GM19043 (cell line): Measurements from ENCODE around the gene AMFR.
"Not testable (repeated sequence)": the region's sequence is repeated elsewhere in the genome, so short reads cannot be mapped to it uniquely, and the experiment has no call there.

Source experiments
- ATAC-seq: cut with Tn5 transposase; IDR thresholded peaks from one replicate; pipeline ENCODE4 v1.9.1; 2021; ENCODE audit warnings: low read depth; ENCODE audit not compliant: unreplicated experiment

Gene AMFR

DNA sequence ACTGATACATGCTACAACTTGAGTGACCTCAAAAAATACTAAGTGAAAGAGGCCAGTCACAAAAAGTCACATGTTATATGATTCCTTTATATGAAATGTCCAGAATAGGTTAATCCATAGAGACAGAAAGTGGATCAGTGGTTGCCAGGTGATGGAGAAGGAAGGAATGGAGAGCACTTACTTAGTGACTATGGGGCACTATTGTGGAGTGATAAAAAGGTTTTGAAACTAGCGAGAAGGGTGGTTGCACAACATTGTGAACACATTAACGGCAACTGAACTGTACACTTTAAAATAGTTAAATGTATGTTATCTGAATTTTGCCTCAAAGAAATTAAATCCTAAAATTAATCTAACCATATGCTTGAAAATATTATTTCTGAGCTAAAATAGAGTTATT, 25.9 kb downstream of the AMFR start:
- no peak for ATAC-seq

DNA sequence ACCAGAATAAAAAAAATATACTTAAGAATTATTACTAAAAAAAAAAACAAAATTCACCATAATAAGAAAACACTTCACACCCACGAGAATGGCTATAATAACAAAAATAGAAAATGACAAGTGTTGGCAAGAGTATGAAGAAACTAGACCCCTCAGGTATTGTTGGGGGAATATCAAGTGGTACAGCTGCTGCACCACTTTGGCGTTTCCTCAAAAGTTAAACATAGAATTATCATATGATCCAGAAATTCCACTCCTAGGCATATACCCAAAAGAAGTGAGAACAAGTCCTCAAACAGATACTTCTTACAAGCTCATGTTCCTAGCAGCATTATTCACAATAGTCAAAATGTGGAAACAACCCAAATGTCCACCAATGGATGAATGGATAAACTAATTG, 26.3 kb downstream of the AMFR start:
- no peak for ATAC-seq

DNA sequence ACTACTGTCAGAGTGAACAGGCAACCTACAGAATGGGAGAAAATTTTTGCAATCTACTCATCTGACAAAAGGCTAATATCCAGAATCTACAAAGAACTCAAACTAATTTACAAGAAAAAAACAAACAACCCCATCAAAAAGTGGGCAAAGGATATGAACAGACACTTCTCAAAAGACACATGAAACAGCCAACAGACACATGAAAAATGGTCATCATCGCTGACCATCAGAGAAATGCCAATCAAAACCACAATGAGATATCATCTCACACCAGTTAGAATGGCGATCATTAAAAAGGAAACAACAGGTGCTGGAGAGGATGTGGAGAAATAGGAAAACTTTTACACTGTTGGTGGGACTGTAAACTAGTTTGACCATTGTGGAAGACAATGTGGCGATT, 28.6 kb downstream of the AMFR start:
- not testable (repeated sequence) for ATAC-seq

DNA sequence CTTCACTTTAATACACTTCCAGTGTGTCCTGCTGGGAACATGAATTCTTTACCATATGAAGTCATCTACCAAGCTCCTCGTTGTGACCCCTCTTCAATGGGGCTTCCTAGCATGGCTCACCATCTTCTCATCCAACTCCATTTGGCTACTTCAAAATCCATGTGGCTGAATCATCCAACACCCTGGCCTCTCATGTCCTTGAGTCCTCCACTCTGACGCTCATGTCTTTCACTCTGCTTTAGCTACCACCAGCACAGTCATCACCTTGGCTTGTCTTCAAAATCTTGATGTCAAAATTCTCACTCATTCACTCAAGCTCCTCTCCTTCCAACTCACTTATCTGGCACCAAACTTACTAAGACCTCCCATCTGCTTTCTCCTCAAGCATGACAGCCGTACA, 35.8 kb downstream of the AMFR start:
- no peak for ATAC-seq

DNA sequence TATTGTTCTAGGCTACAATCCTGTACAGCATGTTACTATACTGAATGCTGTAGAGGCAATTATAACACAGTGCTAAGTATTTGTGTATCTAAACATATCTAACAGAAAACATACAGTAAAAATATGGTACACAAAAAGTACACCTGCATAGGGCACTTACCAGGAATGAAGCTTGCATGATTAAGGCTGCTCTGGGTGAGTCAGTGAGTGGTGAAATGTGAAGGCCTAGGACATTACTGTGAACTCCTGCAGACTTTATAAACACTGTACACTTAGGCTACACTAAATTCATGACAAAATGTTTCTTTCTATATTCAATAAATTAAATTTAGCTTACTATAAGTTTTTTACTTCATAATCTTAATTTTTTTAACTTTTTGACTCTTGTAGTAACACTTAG, 37.1 kb downstream of the AMFR start:
- ATAC-seq = no peak

DNA sequence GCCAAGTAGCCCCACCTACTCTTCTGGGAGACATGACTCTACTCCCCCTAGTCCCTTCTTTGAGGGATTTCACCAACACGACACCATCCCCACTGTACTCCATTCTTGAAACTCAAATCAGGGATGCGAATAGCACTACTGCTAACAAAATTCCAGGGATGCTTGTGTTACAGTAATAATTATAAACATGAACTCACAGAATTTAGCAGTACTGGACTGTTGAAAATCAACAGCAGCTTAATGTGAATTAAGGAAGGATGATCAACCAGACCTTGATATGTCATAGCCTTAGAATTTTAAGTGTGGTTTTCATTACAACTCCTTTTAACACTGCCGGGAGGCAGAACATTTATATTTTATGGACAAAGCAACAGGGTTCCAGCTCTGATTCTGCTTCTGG, 37.9 kb downstream of the AMFR start:
- no peak for ATAC-seq

DNA sequence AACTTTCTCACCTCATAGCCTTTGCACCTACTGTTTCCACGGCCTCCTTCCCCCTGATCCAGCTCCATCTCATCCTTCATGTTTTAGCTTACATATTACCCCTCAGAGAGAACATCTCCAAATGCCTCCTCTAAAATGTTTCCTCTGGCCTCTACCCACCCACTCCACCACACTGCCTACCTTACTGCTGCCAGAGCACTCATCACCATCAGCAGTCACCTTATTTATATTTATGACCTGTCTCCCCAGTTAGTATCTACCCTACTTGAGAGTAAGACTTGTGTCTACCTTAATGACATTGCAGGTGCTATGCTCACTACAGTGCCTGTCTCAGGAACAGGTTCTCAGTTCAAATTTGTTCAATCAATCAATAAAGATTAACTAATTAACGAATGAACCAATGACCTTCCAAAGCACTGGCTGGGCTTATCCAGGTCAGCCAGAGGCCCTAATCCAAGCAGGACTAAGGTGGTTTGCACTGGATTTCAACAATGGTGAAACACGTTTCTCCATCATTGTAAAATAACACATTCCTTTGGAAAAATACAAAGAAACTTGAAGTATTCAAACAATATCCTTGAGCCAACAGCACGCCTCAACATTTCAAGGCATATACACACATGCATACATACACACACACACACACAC, 41.1 kb downstream of the AMFR start:
- ATAC-seq = no peak

DNA sequence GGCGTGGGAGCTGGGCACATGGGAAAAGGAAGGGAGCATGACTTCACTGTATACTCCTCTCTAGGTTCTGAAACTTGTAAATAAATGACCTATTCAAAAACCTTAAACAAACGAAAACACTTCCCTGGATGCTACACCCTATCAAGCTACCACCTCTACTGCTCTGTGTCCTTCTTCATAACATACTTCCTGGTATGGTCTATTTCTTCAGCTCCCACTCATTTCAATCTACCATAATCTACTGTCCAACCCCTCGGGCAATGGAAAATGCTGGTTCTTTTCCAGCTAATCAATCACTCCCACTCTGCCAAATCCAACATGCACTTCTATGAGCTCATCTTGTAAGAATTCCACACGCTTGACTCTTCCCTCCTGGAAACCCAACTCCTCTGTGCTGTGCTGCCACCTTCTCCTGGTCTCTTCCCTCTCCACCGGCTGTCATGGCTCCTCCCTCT, 42.4 kb downstream of the AMFR start:
- ATAC-seq = no peak

DNA sequence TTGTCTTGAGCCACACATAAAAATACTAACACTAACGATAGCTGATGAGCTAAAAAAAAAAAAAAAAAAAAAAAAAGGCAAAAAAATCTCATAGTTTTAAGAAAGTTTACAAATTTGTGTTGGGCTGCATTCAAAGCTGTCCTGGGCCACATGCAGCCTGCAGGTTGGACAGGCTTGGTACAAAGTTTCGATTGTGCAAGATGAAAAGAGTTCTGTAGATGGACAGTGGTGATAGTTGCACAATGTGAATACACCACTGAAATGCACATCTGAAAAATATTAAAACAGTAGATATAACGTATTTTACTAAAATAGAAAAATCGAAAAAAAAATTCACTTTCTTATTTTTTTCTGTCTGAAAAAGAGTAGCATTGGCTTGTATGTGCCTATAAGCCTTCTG, 42.9 kb downstream of the AMFR start:
- no peak for ATAC-seq

DNA sequence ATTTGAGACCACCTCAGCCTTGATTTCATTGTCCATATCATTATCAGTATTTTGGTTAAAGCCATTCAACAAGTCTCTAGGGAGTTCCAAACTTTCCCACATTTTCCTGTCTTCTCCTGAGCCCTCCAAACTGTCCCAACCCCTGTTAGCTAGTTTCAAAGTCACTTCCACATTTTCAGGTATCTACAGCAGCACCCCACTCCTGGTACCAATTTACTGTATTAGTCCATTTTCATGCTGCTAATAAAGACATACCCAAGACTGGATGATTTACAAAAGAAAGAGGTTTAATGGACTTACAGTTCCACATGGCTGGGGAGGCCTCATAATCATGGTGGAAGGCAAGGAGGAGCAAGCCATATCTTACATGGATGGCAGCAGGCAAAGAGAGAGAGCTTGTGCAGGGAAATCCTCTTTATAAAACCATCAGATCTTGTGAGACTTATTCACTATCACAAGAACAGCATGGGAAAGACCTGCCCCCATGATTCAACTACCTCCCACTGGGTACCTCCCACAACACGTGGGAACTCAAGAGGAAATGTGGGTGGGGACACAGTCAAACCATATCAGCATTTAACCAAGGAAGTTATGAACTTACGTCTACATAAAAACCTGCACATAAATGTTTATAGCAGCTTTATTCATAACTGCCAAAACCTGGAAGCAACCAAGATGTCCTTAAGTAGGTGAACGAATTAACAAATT, 44.4 kb downstream of the AMFR start:
- not testable (repeated sequence) for ATAC-seq

DNA sequence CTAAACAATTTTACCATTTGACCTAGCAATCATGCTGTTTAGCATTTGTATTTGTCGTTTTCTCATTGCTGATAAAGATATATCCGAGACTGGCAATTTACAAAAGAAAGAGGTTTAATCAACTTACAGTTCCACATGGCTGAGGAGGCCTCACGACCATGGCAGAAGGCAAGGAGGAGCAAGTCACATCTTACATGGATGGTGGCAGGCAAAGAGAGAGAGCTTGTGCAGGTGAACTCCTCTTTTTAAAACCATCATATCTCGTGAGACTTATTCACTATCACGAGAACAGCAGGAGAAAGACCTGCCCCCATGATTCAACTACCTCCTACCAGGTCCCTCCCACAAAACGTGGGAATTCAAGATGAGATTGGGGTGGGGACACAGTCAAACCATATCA, 46.3 kb downstream of the AMFR start:
- ATAC-seq = not testable (repeated sequence)

DNA sequence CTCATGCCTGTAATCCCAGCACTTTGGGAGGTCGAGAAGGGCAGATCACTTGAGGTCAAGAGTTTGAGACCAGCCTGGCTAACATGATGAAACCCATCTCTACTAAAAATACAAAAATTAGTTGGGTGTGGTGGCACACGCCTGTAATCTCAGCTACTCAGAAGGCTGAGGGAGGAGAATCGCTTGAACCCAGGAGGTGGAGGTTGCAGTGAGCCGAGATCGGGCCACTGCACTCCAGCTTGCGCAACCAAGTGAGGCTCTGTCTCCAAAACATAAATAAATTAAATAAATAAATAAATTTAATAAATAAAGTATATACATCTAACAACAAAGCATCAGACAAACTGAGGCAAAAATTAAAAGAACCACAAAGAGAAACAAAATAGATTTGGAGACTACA, 49.6 kb downstream of the AMFR start:
- ATAC-seq = not testable (repeated sequence)

DNA sequence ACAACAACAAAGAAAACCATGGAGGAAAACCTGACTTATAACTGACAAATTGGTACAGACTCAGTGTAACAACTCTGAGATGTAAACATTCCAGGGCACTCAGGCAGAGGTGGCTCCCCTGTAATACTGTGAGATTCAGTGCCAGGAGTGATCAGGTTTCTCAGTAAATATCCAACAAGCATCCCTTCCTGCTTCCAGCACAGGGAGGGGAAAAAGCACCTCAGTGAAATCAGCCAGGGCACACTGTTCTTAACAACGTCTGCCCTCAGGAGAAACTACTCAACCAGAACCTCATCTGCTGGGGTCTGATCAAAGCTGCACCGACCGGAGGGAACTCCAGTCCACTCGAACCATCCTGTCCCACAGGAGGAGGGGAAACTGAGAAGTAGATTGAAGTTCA, 52.3 kb downstream of the AMFR start:
- no peak for ATAC-seq

DNA sequence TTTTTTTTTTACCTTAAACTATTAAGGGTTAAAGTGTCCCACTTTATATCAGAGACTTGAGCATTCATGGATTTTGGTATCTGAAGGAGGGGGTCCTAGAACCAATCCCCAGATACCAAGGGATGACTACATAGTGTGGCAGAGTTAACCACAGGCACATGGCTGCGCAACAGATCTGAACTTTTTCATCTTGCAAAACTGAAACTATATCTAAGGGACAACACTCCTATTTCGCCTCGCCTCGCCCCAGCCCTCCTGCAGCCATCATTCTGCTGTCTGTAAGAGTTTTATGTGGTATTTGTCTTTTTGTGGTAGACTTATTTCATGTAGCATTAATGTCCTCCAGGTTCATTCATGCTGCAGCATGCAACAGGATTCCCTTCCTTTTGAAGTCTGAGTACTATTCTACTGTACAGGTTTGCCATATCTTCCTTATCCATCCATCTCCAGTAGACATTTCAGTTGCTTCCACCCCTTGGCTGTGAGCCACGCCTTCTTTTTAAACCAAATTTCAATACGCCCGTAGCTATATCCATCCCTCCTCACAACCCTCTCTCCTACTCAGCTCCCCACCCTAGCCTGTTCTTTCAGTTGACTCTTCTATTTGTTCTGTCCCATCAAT, 53.2 kb downstream of the AMFR start:
- ATAC-seq = no peak

DNA sequence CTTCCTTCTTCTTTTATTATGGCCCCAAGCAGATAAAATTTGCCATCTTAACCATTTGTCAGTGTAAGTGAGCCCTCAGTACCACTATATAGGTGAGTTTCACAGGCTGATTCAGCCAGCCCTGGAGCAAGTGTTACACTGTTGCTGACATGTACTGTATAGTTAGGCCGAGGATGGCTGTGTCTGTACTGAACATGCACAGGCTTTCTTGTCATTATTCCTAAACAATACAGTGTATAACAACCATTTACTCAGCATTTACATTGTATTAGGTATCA, 53.7 kb downstream of the AMFR start:
- ATAC-seq = no peak

DNA sequence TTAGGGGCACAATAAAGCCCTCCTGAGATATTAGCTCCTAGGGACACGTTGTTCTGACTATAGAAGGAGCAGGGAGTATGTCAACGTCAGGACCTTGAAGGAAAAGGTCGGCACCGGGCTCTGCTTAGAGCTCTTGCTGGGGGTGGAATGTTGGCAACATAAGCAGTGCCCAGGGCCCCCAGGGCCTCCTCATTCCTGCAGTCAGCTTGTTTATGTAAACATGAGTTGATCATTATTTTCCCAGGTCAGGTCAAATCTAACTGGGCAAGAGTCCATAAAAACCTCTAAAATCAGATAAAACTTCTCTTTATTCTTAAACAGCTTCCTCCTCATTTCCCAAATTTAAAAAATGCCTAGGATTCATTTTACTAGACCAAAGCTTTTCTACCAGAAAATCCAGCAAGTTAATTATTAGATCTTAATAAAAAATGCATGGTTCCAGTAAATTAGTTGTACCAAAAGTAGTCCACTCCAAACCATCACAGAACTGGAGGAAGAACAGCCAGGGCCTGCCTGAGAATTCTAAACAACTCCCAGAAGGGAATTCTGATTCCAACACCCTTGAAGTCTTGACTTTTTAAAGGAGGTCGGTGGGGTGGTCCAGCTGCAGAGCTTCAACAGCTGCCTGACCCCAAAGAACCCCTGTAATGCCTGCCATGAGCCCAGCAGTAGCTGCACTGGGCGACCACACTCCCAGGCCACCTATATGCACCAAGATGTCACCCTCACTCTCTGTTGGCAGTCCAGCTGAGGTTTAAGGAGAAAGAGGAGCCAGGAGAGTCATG, 54.3 kb downstream of the AMFR start:
- no peak for ATAC-seq

DNA sequence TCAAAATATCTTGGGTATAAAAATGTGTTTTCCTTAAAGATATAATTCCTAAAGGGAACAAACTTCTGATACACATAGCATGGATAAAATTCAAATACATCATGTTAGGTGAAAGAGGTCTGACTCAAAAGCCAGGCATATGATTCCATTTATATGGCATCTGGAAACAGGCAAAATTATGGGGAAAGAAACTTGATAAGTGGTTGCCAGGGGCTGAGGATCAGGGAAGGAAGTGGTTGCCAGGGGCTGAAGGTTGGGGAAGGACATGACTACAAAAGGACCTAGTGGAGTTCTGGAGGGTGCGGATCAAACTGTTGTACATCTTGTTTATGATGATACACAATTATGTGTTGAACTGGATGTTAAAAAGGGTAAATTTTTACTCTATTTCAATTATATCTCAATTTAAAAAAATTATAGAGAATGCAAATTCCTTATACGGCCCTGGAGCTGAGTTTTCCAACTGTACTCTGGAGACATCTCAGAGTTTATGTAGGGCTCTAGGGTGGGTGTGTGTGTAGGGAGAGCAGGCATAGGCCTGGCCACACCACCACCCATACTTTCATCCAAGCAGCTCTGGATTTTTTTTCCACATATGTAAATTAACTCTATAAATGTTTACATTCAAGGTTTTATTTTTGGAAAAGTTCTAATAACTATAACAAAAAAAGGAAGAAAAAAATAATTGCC, 55.0 kb downstream of the AMFR start:
- no peak for ATAC-seq

DNA sequence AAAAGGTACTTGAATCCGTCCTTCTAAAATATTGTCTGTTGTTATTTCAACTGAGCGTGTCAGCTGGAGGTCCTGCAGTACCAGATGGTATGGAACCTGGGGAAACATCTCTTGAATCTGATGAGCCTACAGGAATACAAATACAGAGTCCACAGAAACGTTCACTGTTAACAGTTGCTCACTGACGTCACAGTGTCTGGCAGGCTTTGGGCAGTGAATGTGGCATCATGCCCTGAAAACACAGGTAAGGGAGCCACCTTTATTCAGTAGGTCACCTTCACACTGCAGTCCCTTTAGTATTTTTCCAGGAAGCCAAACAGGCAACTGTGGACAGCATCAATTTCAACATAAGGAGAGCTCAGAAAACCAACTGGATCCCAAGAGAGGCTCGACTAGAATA, 56.1 kb downstream of the AMFR start:
- no peak for ATAC-seq

DNA sequence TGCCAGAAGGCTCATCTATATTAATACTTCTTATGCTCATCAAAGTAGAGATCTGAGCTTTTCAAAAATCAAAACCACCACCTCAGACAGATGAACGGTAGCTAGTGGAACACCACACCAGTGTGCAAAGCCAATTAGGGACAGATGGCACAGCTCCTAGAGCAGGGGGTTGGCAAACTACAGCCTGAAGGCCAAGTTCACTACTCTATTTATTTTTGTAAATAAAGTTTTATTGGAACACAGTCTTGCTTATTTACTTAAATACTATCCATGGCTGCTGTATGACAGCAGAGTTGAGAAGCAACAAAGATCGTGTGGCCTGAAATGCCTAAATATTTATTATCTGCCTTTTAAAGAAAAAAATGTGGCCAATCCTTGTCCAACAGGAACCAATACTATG, 56.8 kb downstream of the AMFR start:
- no peak for ATAC-seq

DNA sequence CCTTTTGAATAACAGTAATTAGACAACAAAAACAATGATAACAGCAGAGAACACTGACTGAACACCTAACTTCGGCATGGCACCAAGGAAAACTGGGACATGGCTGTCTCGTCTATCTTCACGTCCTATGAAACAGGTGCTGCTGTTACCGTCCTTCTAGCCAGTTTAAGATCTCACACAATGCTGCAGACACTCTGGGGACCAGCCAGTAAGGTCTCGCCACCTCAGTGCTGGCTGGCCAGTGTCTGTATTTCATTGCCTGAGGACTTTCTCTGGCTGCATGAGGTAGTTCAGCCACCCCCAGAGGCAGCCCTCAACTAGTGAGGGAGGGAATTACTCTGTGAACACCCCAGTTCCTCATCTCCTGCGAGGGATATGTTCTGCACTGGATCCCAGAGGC, 57.6 kb downstream of the AMFR start:
- ATAC-seq = no peak

DNA sequence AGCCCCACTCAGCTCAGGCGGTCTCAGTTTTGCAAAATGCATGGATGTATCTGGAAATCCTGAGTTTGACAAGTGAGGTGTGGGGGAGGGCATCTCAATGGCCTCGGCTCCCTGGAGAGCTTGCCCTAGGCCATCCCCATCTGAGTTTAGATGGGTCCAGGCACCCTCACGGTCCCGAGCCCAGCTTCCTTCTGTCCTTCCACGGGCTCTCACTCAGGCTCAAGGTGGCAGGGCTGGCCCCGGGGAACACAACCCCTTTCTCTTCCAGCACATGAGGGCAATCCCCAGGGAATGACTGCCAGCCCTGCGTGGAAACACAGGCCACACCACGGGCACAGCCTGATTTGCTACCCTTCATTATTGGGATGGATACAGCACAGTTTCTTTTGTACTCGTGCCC, 58.4 kb downstream of the AMFR start:
- ATAC-seq = no peak
